Measurements from ENCODE around the gene SLC7A8.

DNA sequence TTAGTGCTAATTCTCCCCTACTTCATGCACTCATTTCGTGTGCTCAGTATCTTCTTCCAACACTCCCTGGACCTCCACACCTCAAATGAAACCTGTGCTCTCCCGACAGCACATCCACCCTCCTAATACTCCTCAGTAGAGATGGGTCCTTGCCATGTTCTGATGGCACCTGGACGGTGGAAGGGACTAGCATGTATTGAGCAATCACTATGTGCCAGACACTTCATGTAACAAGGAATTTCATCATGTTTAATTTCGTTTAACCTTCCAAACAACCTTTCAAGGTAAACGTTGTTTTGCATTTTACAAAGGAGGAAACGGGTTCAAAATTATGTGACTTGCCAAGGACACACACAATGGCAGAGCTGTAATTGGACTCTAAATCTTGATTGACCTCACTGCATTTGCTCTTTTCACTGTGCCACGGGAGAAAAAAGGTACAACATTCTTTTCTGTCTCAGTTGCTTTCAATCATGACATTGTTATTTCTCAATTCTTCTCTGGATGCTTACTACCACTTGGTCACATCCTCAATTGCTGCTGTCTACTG lies 12.2 kb upstream of the SLC7A8 start:
- TF ChIP-seq CTCF (conservative IDR thresholded peaks at IDR 0.05; ENCODE audit: low read depth, low read length), result no peak
- TF ChIP-seq EZH2 (IDR thresholded peaks at IDR 0.05; ENCODE audit: low read length, unreplicated experiment), result no peak

Measured in PC-3 (cell line).